Muscle layer of duodenum (tissue), 2 donors: Measurements from ENCODE around the gene RPUSD1.

Experiments
- H3K27ac ChIP-seq: one replicate; pipeline ENCODE4 v1.7.0; 2013; ENCODE audit warnings: mild to moderate bottlenecking, low read length
- H3K27me3 ChIP-seq: one replicate; pipeline ENCODE4 v1.7.0; 2013; ENCODE audit warnings: low read depth, mild to moderate bottlenecking, control low read depth, low read length
- H3K36me3 ChIP-seq, 2 donors: one replicate each; pipeline ENCODE4 v1.7.0; 2013; ENCODE audit warnings: low read length in 2 of 2, control low read depth in 1 of 2, mild to moderate bottlenecking in 1 of 2; ENCODE audit not compliant: insufficient read depth in 2 of 2, control insufficient read depth in 1 of 2
- H3K4me1 ChIP-seq, 2 donors: one replicate each; pipeline ENCODE4 v1.7.0; 2013; ENCODE audit warnings: low read length in 2 of 2, mild to moderate bottlenecking in 2 of 2, control low read depth in 1 of 2, moderate library complexity in 1 of 2; ENCODE audit not compliant: insufficient read depth in 2 of 2, control insufficient read depth in 1 of 2
- H3K4me3 ChIP-seq, 2 donors: one replicate each; pipeline ENCODE4 v1.7.0; 2013; ENCODE audit warnings: low read length in 2 of 2, low read depth in 1 of 2, mild to moderate bottlenecking in 1 of 2
- H3K9me3 ChIP-seq, 2 donors: one replicate each; pipeline ENCODE4 v1.7.0; 2013; ENCODE audit warnings: low read length in 2 of 2, control low read depth in 1 of 2, mild to moderate bottlenecking in 1 of 2; ENCODE audit not compliant: control insufficient read depth in 1 of 2
- donor health status: healthy.

Gene RPUSD1

GRCh38 chr16:736936-737481, 51.2 kb downstream of the RPUSD1 start:
- H3K36me3 ChIP-seq, result peaks cover 14 to 61% of the 10 kb centered on the region in 2 donors
- H3K9me3 ChIP-seq, result no peaks in the 10 kb centered on the region
- no peak overlapping the region for H3K27ac ChIP-seq
- no peak overlapping the region for H3K4me3 ChIP-seq
- H3K27me3 ChIP-seq, result no peaks in the 10 kb centered on the region
- peaks cover 0 to 20% of the 10 kb centered on the region in 2 donors for H3K4me1 ChIP-seq

GRCh38 chr16:735982-736453, 52.2 kb downstream of the RPUSD1 start:
- Histone ChIP-seq H3K36me3 (peaks cover 14 to 67% of the 10 kb centered on the region in 2 donors), H3K9me3 (no peaks in the 10 kb centered on the region), H3K4me3 (no peak overlapping the region), H3K27ac (no peak overlapping the region), H3K4me1 (peaks cover 0 to 15% of the 10 kb centered on the region in 2 donors), H3K27me3 (no peaks in the 10 kb centered on the region)

GRCh38 chr16:734981-735881, 53.0 kb downstream of the RPUSD1 start:
- Histone ChIP-seq H3K4me3 (no peak overlapping the region), H3K27me3 (no peaks in the 10 kb centered on the region), H3K9me3 (no peaks in the 10 kb centered on the region), H3K4me1 (peaks cover 0 to 11% of the 10 kb centered on the region in 2 donors), H3K36me3 (peaks cover 14 to 73% of the 10 kb centered on the region in 2 donors), H3K27ac (no peak overlapping the region)
